CD4-positive, alpha-beta T cell treated with Interferon gamma for 1 hour (primary cell): Measurements from ENCODE around the gene DSN1.
"Not testable (repeated sequence)": the region's sequence is repeated elsewhere in the genome, so short reads cannot be mapped to it uniquely, and the experiment has no call there.

ENCODE experiments used
- DNase-seq: peaks from one replicate; pipeline ENCODE4 v3.0.0-alpha.2; 2020

The DSN1 gene

GRCh38 chr20:36773597-36774390 lies at the start of gene DSN1:
Gene DSN1, minus strand, starts transcription at chr20:36773763. Its CDS starts 2,305 bp downstream, at chr20:36771458.
- peak; percentile 96 for DNase-seq

GRCh38 chr20:36823121-36823520 lies 49.6 kb upstream of the DSN1 start:
- no peak for DNase-seq

- no peak for DNase-seq
Measured at GRCh38 chr20:36821964-36822437, 48.4 kb upstream of the DSN1 start.

- DNase-seq = no peak
Measured at GRCh38 chr20:36820928-36821327, 47.4 kb upstream of the DSN1 start.

GRCh38 chr20:36820073-36820472 lies 46.5 kb upstream of the DSN1 start:
- no peak for DNase-seq

GRCh38 chr20:36819659-36820058 lies 46.1 kb upstream of the DSN1 start:
- no peak for DNase-seq

DNA sequence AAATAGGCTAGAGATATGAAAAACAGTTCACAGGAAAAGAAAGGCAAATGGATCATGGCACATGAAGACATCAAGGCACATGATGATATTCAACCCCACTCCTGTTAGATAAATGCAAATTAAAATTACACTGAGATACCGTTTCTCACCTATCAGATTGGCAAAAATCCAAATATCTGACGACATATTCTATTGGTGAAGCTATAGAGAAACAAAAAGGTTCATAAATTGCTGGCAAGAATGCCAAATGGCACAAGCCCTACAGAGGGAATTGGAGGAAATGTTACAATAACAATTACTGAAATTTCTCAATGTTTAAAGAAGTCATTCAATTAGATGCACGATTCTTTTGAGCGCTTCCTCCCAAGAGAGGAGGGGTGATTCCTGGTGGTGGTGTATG lies 45.3 kb upstream of the DSN1 start:
- no peak for DNase-seq

DNA sequence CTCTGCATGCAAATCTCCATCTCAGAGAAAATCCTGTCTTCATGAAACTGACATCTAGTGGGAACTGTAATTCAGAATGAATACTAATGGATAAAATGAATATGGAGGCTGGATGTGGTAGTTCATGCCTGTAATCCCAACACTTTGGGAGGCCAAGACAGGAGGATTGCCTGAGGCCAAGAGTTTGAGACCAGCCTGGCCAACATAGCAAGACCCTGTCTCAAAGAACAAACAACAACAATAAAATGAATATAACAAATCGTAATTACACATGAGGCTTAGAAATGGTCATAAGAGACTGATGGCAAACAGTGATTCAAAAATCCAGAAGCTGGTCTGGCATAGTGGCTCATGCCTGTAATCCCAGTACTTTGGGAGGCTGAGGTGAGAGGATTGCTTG lies 44.6 kb upstream of the DSN1 start:
- no peak for DNase-seq

GRCh38 chr20:36817496-36817895 lies 43.9 kb upstream of the DSN1 start:
- DNase-seq = no peak

GRCh38 chr20:36815454-36816091 lies 42.0 kb upstream of the DSN1 start:
- DNase-seq = no peak

DNA sequence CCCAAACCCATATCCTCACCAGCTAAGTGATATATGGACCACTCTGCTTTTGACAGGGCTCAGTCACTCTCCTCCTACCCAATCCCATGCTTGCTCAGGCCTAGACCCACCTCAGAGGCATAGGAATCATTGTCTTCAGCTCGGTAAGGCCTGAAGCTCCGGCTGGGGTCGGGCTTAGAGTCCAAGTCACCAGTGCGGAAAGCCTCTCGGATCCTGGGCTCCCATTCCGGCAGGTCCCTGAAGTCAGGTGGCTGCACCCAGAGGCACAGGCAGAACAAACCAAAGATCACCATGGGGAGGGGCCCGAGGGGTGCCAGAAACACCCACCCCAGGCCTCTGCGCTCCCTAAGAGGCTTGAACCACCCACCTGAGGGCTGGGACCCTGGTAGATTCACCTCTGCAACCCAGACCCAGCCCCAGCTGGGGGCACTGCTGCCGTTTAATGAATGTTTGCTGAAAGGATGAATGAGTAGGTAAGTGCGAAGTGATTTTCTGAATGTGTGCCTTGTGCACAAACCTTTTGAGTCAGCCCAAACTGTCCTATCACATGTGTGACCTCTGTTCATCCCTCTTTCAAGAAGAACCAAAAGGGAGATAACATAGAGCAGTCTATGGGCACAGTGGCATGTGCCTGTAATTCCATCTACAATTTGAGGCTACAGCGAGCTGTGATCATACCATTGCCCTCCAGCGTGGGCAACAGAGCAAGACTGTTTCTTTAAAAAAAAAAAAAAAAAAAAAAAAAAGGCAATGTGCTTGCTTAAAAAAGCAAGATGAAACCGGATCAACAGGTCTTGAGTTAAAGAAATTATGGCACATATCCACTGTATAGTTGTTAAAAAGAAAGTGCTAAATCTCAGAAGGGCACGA lies 39.3 kb upstream of the DSN1 start:
- no peak for DNase-seq

- peak; percentile 83 for DNase-seq
Measured at GRCh38 chr20:36808317-36809257, 35.0 kb upstream of the DSN1 start.

DNA sequence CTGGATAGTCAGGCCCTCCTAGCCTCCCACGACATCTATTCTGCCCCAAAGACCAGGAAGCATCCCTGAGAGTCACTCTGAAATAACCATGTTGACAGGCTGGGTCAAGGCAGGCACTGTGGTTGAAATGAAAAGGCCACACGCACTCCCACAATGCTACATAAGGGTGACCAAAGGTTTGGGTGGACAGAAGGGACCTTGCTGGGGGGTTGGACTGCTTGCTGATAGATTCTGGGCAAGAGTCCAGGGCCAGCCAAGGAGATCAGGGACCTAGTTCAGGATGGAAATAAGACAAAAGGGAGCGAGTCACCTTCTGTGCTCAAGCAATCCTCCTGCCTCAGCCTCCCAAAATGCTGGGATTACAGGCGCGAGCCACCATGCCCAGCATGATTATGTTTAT lies 32.5 kb upstream of the DSN1 start:
- no peak for DNase-seq

DNA sequence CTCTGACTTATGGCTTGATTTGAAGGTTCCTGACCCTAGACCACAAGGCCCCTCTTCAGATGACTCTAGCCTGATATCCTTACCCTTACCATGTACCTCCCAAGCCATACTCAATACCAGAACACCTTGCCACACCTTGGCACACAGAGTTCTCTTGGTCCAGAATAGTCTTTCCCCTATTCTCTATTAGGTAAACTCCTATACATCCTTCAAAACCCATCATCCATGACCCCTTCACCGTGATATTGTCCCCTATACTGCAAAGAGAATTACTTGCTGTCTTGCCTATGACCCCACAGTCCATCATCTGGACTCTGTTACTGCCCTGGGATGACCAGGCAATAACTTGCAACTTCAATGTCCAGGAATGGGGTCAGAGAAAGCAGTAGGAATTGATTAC lies 31.8 kb upstream of the DSN1 start:
- no peak for DNase-seq

DNA sequence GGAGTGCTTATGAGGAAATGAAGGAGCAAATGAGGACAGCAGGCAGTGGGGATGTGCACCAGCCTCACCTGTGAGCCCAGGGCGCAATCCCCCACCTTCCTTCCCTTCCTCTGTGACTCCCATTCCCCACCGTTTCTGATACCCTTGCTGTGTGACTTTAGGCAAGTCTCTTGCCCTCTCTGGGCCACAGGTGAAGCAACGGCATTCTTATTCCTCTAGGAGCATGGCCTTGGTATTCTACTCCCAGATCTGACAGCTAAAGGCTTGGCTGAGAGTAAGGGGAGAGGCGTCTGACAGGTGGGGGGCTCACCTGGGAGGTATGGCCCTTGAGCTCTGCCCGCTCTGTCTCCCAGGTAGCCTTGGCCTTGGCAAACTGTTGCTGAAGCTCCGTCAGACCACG lies 30.9 kb upstream of the DSN1 start:
- DNase-seq = no peak

- DNase-seq = no peak
Measured at GRCh38 chr20:36802326-36803222, 29.0 kb upstream of the DSN1 start.

- no peak for DNase-seq
Measured at GRCh38 chr20:36800410-36800809, 26.8 kb upstream of the DSN1 start.

DNA sequence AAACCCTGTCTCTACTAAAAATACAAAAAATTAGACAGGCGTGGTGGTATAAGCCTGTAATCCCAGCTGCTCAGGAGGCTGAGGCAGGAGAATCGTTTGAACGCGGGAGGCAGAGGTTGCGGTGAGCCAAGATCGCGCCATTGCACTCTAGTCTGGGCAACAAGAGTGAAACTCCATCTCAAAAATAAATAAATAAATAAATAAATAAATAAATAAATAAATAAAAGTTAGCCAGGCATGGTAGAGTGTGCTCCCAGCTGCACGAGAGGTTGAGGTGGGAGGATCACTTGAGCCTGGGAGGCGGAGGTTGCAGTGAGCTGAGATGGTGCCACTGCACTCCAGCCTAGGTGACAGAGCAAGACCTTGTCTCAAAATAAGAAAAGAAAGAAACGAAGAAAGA lies 25.8 kb upstream of the DSN1 start:
- not testable (repeated sequence) for DNase-seq

DNA sequence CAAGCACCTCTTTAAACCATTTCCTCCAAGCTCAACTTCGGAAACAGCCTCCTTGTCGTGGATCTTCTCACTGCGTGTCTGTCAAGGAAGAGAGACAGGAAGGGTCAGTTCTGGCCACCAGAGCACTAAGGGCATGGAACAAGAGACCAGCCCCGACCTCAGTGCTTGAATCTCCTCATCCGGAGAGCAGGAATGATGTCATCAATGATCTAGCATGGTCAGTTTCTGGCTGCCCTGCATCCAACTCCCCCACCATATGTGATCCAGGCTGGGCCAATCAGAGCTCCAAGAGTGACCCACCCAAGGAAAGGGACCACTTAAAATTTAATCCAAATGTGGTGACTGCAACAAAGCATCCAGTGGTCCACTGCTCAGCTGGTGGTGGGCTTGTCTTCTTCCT lies 23.3 kb upstream of the DSN1 start:
- no peak for DNase-seq

GRCh38 chr20:36796117-36796516 lies 22.6 kb upstream of the DSN1 start:
- DNase-seq = no peak

DNA sequence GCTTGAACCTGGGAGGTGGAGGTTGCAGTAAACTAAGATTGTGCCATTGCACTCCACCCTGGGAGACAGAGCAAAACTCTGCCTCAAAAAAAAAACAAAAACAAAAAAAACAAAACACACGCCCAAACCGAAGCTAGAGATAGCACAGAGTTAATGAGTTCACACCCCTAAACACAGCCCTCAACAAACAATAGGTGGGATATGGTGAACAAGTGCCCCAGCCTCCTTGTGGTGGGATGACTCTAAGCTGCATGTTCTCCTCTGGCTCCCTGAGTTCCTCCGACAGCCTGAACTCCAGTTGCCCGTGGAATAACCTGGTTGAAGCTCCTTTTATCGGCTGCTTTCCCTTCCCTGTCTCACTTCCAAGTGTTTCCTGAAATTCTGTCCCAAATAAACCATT lies 22.1 kb upstream of the DSN1 start:
- no peak for DNase-seq
